ENCODE data around the gene MTURN. TPM values are rescaled to one million over a fixed set of nuclear protein-coding genes. Genes with fewer than 3 reads are reported as not detected.

The MTURN gene
- total and polyA plus RNA-seq, 5 donors from 2014 or later, result 5.2 to 31.1 (median 6.2) TPM

- Mint-ChIP-seq H3K4me3 (no peak overlapping the region), H3K27ac (no peak overlapping the region), H3K27me3 (no peaks in the 10 kb centered on the region), H3K36me3 (peaks cover 3% of the 10 kb centered on the region), H3K4me1 (peaks cover 0 to 12% (median 8%) of the 10 kb centered on the region in 4 donors), H3K9me3 (peaks cover 0 to 4% (median 1%) of the 10 kb centered on the region in 7 donors)
- no peak overlapping the region for H3K27ac ChIP-seq (ENCODE audit: insufficient read depth, low read length, poor library complexity, severe bottlenecking)
- no peak for ATAC-seq (ENCODE audit: low read depth in 2 of 2)
- no peak overlapping the region for H3K4me3 ChIP-seq (ENCODE audit: low read depth, low read length)
- H3K36me3 ChIP-seq (ENCODE audit: control insufficient read depth, insufficient read depth, low read length), result no peaks in the 10 kb centered on the region
- H3K9me3 ChIP-seq (ENCODE audit: control insufficient read depth in 2 of 2, low read length in 2 of 2), result peaks cover 0 to 3% of the 10 kb centered on the region in 2 experiments
- no peak for DNase-seq
- H3K27me3 ChIP-seq (ENCODE audit: control insufficient read depth, insufficient read depth, low read length), result no peaks in the 10 kb centered on the region
- H3K4me1 ChIP-seq (ENCODE audit: control insufficient read depth, insufficient read depth, low read length, poor library complexity, severe bottlenecking), result peaks cover 8% of the 10 kb centered on the region
These were observed 47.1 kb downstream of the MTURN start for GRCh38 chr7:30181736-30182522.

- Histone ChIP-seq H3K4me1 (ENCODE audit: control insufficient read depth, insufficient read depth, low read length, poor library complexity, severe bottlenecking) (peaks cover 8% of the 10 kb centered on the region), H3K27me3 (ENCODE audit: control insufficient read depth, insufficient read depth, low read length) (no peaks in the 10 kb centered on the region), H3K36me3 (ENCODE audit: control insufficient read depth, insufficient read depth, low read length) (no peaks in the 10 kb centered on the region), H3K27ac (ENCODE audit: insufficient read depth, low read length, poor library complexity, severe bottlenecking) (no peak overlapping the region), H3K9me3 (ENCODE audit: control insufficient read depth in 2 of 2, low read length in 2 of 2) (peaks cover 0 to 3% of the 10 kb centered on the region in 2 experiments), H3K4me3 (ENCODE audit: low read depth, low read length) (no peak overlapping the region)
- no peak for DNase-seq
- no peak for ATAC-seq (ENCODE audit: low read depth in 2 of 2)
- Mint-ChIP-seq H3K27me3 (no peaks in the 10 kb centered on the region), H3K4me1 (peaks cover 0 to 12% (median 6%) of the 10 kb centered on the region in 4 donors), H3K36me3 (peaks cover 4% of the 10 kb centered on the region), H3K9me3 (peaks cover 0 to 11% (median 2%) of the 10 kb centered on the region in 7 donors), H3K27ac (no peak overlapping the region), H3K4me3 (no peak overlapping the region)
These were observed 48.0 kb downstream of the MTURN start for GRCh38 chr7:30182814-30183213.

GRCh38 chr7:30183749-30184369 is 49.1 kb downstream of the MTURN start:
- H3K9me3 Mint-ChIP-seq, result peaks cover 0 to 18% (median 3%) of the 10 kb centered on the region in 7 donors
- H3K36me3 ChIP-seq (ENCODE audit: control insufficient read depth, insufficient read depth, low read length), result no peaks in the 10 kb centered on the region
- H3K27me3 ChIP-seq (ENCODE audit: control insufficient read depth, insufficient read depth, low read length), result no peaks in the 10 kb centered on the region
- no peak overlapping the region for H3K4me3 Mint-ChIP-seq
- ATAC-seq (ENCODE audit: low read depth in 2 of 2), result no peak
- H3K27ac ChIP-seq (ENCODE audit: insufficient read depth, low read length, poor library complexity, severe bottlenecking), result no peak overlapping the region
- no peak overlapping the region for H3K27ac Mint-ChIP-seq
- peaks cover 9% of the 10 kb centered on the region for H3K36me3 Mint-ChIP-seq
- H3K4me1 ChIP-seq (ENCODE audit: control insufficient read depth, insufficient read depth, low read length, poor library complexity, severe bottlenecking), result peaks cover 4% of the 10 kb centered on the region
- H3K4me1 Mint-ChIP-seq, result peaks cover 0 to 9% (median 5%) of the 10 kb centered on the region in 4 donors
- DNase-seq, result no peak
- H3K27me3 Mint-ChIP-seq, result no peaks in the 10 kb centered on the region
- H3K4me3 ChIP-seq (ENCODE audit: low read depth, low read length), result no peak overlapping the region
- peaks cover 0 to 3% of the 10 kb centered on the region in 2 experiments for H3K9me3 ChIP-seq (ENCODE audit: control insufficient read depth in 2 of 2, low read length in 2 of 2)

- Histone ChIP-seq H3K4me1 (ENCODE audit: control insufficient read depth, insufficient read depth, low read length, poor library complexity, severe bottlenecking) (no peaks in the 10 kb centered on the region), H3K4me3 (ENCODE audit: low read depth, low read length) (no peak overlapping the region), H3K27ac (ENCODE audit: insufficient read depth, low read length, poor library complexity, severe bottlenecking) (no peak overlapping the region), H3K36me3 (ENCODE audit: control insufficient read depth, insufficient read depth, low read length) (no peaks in the 10 kb centered on the region), H3K27me3 (ENCODE audit: control insufficient read depth, insufficient read depth, low read length) (no peaks in the 10 kb centered on the region), H3K9me3 (ENCODE audit: control insufficient read depth in 2 of 2, low read length in 2 of 2) (peaks cover 0 to 3% of the 10 kb centered on the region in 2 experiments)
- DNase-seq (no peak), ATAC-seq (ENCODE audit: low read depth in 2 of 2) (no peak)
- Mint-ChIP-seq H3K4me1 (peaks cover 0 to 4% (median 1%) of the 10 kb centered on the region in 4 donors), H3K9me3 (peaks cover 0 to 18% (median 4%) of the 10 kb centered on the region in 7 donors), H3K4me3 (no peak overlapping the region), H3K36me3 (peaks cover 9% of the 10 kb centered on the region), H3K27ac (no peak overlapping the region), H3K27me3 (no peaks in the 10 kb centered on the region)
These were observed 50.2 kb downstream of the MTURN start for GRCh38 chr7:30184791-30185487.

DNA sequence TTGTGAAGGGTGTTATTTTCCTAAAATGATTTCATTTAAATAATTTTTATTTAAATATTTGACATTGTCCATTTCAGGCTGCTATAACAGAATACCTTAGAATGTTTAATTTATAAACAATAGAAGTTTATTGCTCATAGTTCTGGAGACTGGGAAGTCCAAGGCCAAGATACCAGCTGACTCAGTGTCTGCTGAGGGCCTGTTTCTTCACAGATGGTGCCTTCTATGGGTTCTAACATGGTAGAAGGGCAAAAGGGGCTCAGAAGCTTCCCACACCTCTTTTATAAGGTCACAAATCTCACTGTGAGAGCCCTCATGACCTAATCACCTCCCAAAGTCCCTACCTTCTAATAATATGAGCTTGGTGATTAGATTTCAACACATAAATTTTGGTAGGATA is 50.7 kb downstream of the MTURN start:
- H3K27me3 Mint-ChIP-seq, result no peaks in the 10 kb centered on the region
- no peak overlapping the region for H3K27ac ChIP-seq (ENCODE audit: insufficient read depth, low read length, poor library complexity, severe bottlenecking)
- ATAC-seq (ENCODE audit: low read depth in 2 of 2) (no peak), DNase-seq (no peak)
- H3K36me3 Mint-ChIP-seq, result peaks cover 11% of the 10 kb centered on the region
- H3K27me3 ChIP-seq (ENCODE audit: control insufficient read depth, insufficient read depth, low read length), result no peaks in the 10 kb centered on the region
- H3K4me1 ChIP-seq (ENCODE audit: control insufficient read depth, insufficient read depth, low read length, poor library complexity, severe bottlenecking), result no peaks in the 10 kb centered on the region
- no peak overlapping the region for H3K4me3 ChIP-seq (ENCODE audit: low read depth, low read length)
- H3K36me3 ChIP-seq (ENCODE audit: control insufficient read depth, insufficient read depth, low read length), result no peaks in the 10 kb centered on the region
- no peak overlapping the region for H3K27ac Mint-ChIP-seq
- H3K4me3 Mint-ChIP-seq, result no peak overlapping the region
- peaks cover 0 to 3% of the 10 kb centered on the region in 2 experiments for H3K9me3 ChIP-seq (ENCODE audit: control insufficient read depth in 2 of 2, low read length in 2 of 2)
- H3K4me1 Mint-ChIP-seq, result peaks cover 0 to 2% (median 0%) of the 10 kb centered on the region in 4 donors
- H3K9me3 Mint-ChIP-seq, result peaks cover 0 to 18% (median 4%) of the 10 kb centered on the region in 7 donors

DNA sequence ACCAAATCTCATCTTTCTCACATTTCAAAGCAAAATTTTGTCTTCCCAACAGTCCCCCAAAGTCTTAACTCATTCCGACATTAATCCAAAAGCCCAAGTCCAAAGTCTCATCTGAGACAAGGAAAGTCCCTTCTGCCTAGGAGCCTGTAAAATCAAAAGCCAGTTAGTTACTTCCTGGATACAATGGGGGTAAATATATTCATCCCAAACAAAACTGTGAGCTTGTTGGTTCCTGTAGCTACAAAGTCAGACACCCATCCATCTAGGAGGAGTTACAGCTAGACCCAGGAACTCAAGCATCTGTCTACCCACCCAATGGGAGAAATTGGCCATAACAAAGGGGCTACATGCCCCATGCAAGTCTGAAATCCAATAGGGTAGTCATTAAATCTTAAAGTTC is 51.9 kb downstream of the MTURN start:
- Histone ChIP-seq H3K4me1 (ENCODE audit: control insufficient read depth, insufficient read depth, low read length, poor library complexity, severe bottlenecking) (no peaks in the 10 kb centered on the region), H3K4me3 (ENCODE audit: low read depth, low read length) (no peak overlapping the region), H3K9me3 (ENCODE audit: control insufficient read depth in 2 of 2, low read length in 2 of 2) (peaks cover 0 to 3% of the 10 kb centered on the region in 2 experiments), H3K36me3 (ENCODE audit: control insufficient read depth, insufficient read depth, low read length) (no peaks in the 10 kb centered on the region), H3K27ac (ENCODE audit: insufficient read depth, low read length, poor library complexity, severe bottlenecking) (no peak overlapping the region), H3K27me3 (ENCODE audit: control insufficient read depth, insufficient read depth, low read length) (no peaks in the 10 kb centered on the region)
- DNase-seq (no peak), ATAC-seq (ENCODE audit: low read depth in 2 of 2) (no peak)
- Mint-ChIP-seq H3K4me1 (peaks cover 0 to 2% (median 0%) of the 10 kb centered on the region in 4 donors), H3K27ac (no peak overlapping the region), H3K4me3 (no peak overlapping the region), H3K27me3 (no peaks in the 10 kb centered on the region), H3K36me3 (peaks cover 12% of the 10 kb centered on the region), H3K9me3 (peaks cover 0 to 18% (median 4%) of the 10 kb centered on the region in 7 donors)

- H3K27me3 Mint-ChIP-seq, result no peaks in the 10 kb centered on the region
- peaks cover 12% of the 10 kb centered on the region for H3K36me3 Mint-ChIP-seq
- Histone ChIP-seq H3K4me1 (ENCODE audit: control insufficient read depth, insufficient read depth, low read length, poor library complexity, severe bottlenecking) (no peaks in the 10 kb centered on the region), H3K4me3 (ENCODE audit: low read depth, low read length) (no peak overlapping the region), H3K27me3 (ENCODE audit: control insufficient read depth, insufficient read depth, low read length) (no peaks in the 10 kb centered on the region), H3K36me3 (ENCODE audit: control insufficient read depth, insufficient read depth, low read length) (no peaks in the 10 kb centered on the region), H3K9me3 (ENCODE audit: control insufficient read depth in 2 of 2, low read length in 2 of 2) (peaks cover 0 to 3% of the 10 kb centered on the region in 2 experiments), H3K27ac (ENCODE audit: insufficient read depth, low read length, poor library complexity, severe bottlenecking) (no peak overlapping the region)
- DNase-seq (no peak), ATAC-seq (ENCODE audit: low read depth in 2 of 2) (no peak)
- no peak overlapping the region for H3K27ac Mint-ChIP-seq
- H3K4me1 Mint-ChIP-seq, result no peaks in the 10 kb centered on the region
- H3K9me3 Mint-ChIP-seq, result peaks cover 0 to 18% (median 4%) of the 10 kb centered on the region in 7 donors
- no peak overlapping the region for H3K4me3 Mint-ChIP-seq
These were observed 52.7 kb downstream of the MTURN start for GRCh38 chr7:30187513-30187912.
